ENCODE results near the gene PLXDC2.

DNA sequence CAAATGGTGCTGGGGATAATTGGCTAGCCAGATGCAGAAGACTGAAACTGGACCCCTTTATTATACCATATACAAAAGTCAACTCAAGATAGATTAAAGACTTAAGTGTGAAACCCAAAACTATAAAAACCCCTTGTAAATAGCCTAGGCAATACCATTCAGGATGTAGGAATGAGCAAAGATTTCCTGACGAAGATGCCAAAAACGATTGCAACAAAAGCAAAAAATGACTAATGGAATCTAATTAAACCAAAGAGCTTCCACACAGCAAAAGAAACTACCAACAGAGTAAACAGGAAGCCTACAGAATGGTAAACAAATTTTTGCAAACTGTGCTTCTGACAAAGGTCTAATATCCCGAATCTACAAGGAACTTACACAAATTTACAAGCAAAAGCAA is 30.9 kb upstream of the PLXDC2 start:
- TF ChIP-seq, protein P1, sequence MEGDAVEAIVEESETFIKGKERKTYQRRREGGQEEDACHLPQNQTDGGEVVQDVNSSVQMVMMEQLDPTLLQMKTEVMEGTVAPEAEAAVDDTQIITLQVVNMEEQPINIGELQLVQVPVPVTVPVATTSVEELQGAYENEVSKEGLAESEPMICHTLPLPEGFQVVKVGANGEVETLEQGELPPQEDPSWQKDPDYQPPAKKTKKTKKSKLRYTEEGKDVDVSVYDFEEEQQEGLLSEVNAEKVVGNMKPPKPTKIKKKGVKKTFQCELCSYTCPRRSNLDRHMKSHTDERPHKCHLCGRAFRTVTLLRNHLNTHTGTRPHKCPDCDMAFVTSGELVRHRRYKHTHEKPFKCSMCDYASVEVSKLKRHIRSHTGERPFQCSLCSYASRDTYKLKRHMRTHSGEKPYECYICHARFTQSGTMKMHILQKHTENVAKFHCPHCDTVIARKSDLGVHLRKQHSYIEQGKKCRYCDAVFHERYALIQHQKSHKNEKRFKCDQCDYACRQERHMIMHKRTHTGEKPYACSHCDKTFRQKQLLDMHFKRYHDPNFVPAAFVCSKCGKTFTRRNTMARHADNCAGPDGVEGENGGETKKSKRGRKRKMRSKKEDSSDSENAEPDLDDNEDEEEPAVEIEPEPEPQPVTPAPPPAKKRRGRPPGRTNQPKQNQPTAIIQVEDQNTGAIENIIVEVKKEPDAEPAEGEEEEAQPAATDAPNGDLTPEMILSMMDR (conservative IDR thresholded peaks at IDR 0.05 in 1 of 2, IDR thresholded peaks at IDR 0.05 in 1 of 2; ENCODE audit: low read depth in 1 of 2, low read length in 2 of 2), result no peak
- no peak for TF ChIP-seq EZH2 (IDR thresholded peaks at IDR 0.05; ENCODE audit: low read length, missing control alignments)
